ENCODE results near the gene B3GALT6. TPM values are rescaled to one million over a fixed set of nuclear protein-coding genes. Genes with fewer than 3 reads are reported as not detected.

Gene B3GALT6
- total RNA-seq, 1 experiment from 2014 or later: 74.0 TPM

DNA sequence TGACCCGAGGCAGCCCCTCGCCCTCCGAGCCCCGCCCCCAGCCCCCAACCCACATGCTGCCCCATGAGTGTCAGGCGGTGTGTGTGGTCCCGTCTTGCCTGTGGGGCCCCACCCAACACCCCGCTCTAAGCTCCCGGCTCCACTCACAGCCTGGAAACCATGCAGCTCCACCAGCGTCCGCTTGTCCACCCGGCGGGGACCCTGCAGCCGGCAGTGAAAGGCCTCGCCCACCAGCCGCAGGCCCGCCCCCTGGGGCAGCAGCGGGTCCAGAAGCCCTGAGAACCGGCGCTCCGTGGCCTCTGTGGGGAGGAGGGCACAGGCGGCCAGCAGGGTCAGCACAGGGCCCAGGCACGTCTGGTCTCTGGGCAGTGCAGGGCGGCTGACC lies 11.8 kb downstream of the B3GALT6 start:
- no peaks in the 10 kb centered on the region for H3K9me2 ChIP-seq (replicated peaks; ENCODE audit: low read length)
- ChIA-PET CTCF (no interaction called here), POLR2A (ENCODE audit: unreplicated experiment) (no interaction called here)
- H3K4me2 ChIP-seq (ENCODE audit: low read length): no peak overlapping the region
- H2AFZ ChIP-seq (ENCODE audit: low read length): no peak overlapping the region
- H3K4me1 ChIP-seq (ENCODE audit: insufficient read depth, low read length): peaks cover 13% of the 10 kb centered on the region
- no peaks in the 10 kb centered on the region for H3F3A ChIP-seq (ENCODE audit: low read length, unreplicated experiment)
- no peaks in the 10 kb centered on the region for H3K79me2 ChIP-seq (ENCODE audit: low read length)
- no peaks in the 10 kb centered on the region for H3K27me3 ChIP-seq (ENCODE audit: low read length)
- intact Hi-C loops (cut with micrococcal nuclease): no loop called here
- no peak overlapping the region for H3K4me3 ChIP-seq (ENCODE audit: low read length)
- H3K9ac ChIP-seq (ENCODE audit: low read length): no peak overlapping the region
- no TSS peak for BruUV-seq (replicated peaks)
- H4K20me1 ChIP-seq (ENCODE audit: low read length): no peaks in the 10 kb centered on the region
- DNase-seq (no peak), ATAC-seq (no peak)
- H3K27ac ChIP-seq (ENCODE audit: low read length): no peak overlapping the region
- H3K36me3 ChIP-seq (ENCODE audit: low read depth, low read length): no peaks in the 10 kb centered on the region
- no peaks in the 10 kb centered on the region for H3K9me3 ChIP-seq (ENCODE audit: low read length)
- TF ChIP-seq EZH2 (IDR thresholded peaks at IDR 0.05; ENCODE audit: low read length, unreplicated experiment) (no peak), EZH2phosphoT487 (IDR thresholded peaks at IDR 0.05; ENCODE audit: borderline replicate concordance, low read length) (no peak)
- TF ChIP-seq, protein P1, sequence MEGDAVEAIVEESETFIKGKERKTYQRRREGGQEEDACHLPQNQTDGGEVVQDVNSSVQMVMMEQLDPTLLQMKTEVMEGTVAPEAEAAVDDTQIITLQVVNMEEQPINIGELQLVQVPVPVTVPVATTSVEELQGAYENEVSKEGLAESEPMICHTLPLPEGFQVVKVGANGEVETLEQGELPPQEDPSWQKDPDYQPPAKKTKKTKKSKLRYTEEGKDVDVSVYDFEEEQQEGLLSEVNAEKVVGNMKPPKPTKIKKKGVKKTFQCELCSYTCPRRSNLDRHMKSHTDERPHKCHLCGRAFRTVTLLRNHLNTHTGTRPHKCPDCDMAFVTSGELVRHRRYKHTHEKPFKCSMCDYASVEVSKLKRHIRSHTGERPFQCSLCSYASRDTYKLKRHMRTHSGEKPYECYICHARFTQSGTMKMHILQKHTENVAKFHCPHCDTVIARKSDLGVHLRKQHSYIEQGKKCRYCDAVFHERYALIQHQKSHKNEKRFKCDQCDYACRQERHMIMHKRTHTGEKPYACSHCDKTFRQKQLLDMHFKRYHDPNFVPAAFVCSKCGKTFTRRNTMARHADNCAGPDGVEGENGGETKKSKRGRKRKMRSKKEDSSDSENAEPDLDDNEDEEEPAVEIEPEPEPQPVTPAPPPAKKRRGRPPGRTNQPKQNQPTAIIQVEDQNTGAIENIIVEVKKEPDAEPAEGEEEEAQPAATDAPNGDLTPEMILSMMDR (conservative IDR thresholded peaks at IDR 0.05; ENCODE audit: low read depth, low read length): no peak

DNA sequence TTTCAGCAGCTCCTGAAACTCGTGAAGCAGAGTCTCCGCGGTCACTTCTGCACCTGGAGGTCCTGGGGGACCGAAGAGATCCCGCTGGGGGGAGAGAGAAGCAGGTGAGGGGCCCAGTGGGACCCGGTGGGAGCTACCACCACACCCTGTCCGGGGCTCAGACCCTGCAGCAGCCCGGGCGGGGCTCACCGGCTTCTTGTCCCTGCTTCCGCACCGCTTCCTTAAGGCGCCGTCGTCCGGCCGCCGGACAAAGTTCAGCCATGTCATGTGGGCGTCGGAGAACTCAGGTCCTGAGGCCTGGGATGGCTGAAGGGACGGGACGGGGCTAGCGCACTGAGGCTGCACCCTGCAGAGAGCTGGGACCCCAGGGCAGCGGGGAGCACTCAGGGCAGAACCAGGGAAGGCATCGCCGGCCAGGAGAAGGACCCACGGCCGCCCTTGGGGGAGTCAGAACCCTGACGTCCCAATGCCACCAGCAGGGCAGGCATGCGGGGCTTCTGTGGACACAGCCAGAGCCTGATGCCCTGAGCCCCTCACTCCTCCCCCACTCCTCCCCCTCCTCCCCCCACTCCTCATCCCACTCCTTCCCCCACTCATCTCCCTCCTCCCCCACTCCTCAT lies 12.3 kb downstream of the B3GALT6 start:
- no peak overlapping the region for H2AFZ ChIP-seq (ENCODE audit: low read length)
- no peaks in the 10 kb centered on the region for H3K9me2 ChIP-seq (replicated peaks; ENCODE audit: low read length)
- intact Hi-C loops (cut with micrococcal nuclease): no loop called here
- TF ChIP-seq, protein P1 (conservative IDR thresholded peaks at IDR 0.05; ENCODE audit: low read depth, low read length): no peak
- no peak for TF ChIP-seq EZH2phosphoT487 (IDR thresholded peaks at IDR 0.05; ENCODE audit: borderline replicate concordance, low read length)
- TF ChIP-seq EZH2 (IDR thresholded peaks at IDR 0.05; ENCODE audit: low read length, unreplicated experiment): no peak
- no peaks in the 10 kb centered on the region for H4K20me1 ChIP-seq (ENCODE audit: low read length)
- no peak overlapping the region for H3K27ac ChIP-seq (ENCODE audit: low read length)
- POLR2A ChIA-PET (ENCODE audit: unreplicated experiment): no interaction called here
- BruUV-seq (replicated peaks): no TSS peak
- no peaks in the 10 kb centered on the region for H3K36me3 ChIP-seq (ENCODE audit: low read depth, low read length)
- H3K9ac ChIP-seq (ENCODE audit: low read length): no peak overlapping the region
- H3K4me1 ChIP-seq (ENCODE audit: insufficient read depth, low read length): peaks cover 8% of the 10 kb centered on the region
- H3K4me3 ChIP-seq (ENCODE audit: low read length): no peak overlapping the region
- no peak overlapping the region for H3K4me2 ChIP-seq (ENCODE audit: low read length)
- no peaks in the 10 kb centered on the region for H3K27me3 ChIP-seq (ENCODE audit: low read length)
- DNase-seq (no peak), ATAC-seq (no peak)
- H3K9me3 ChIP-seq (ENCODE audit: low read length): no peaks in the 10 kb centered on the region
- CTCF ChIA-PET: no interaction called here
- no peaks in the 10 kb centered on the region for H3K79me2 ChIP-seq (ENCODE audit: low read length)
- H3F3A ChIP-seq (ENCODE audit: low read length, unreplicated experiment): no peaks in the 10 kb centered on the region

DNA sequence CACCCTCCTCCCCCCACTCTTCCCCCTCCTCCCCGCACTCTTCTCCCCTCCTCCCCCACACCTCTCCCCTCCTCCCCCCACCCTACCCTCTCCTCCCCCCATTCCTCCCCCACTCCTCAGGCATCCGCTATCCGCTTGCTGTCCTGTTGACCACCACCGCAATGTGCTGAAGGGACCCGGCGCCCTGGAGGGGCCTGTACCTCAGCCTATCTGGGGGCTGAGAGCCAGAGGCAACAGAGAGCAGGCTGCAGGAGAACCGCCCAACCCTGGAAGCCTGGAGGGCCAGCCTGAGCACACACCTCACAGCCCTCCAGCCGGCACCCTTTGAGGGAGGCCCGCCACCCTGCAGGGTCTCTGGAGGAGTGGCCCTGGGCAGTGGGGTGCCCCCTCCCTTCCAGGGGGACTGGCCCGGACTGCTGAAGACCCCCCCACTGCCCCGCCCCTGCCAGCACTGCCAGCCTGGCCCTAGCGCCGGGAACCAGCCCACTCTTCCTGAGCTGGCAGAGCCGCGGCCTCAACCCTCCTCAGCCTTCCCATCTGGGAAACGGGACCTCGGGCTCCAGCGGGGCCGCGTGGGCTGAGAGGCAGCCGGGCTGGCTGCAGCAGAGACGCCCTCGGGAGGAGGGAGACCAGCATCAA lies 13.3 kb downstream of the B3GALT6 start:
- no peak for DNase-seq
- ChIA-PET CTCF (no interaction called here), POLR2A (ENCODE audit: unreplicated experiment) (no interaction called here)
- no peaks in the 10 kb centered on the region for H3K4me1 ChIP-seq (ENCODE audit: insufficient read depth, low read length)
- H2AFZ ChIP-seq (ENCODE audit: low read length): no peak overlapping the region
- no peak overlapping the region for H3K9ac ChIP-seq (ENCODE audit: low read length)
- no peaks in the 10 kb centered on the region for H3K9me2 ChIP-seq (replicated peaks; ENCODE audit: low read length)
- intact Hi-C loops (cut with micrococcal nuclease): no loop called here
- TF ChIP-seq, protein P1 (conservative IDR thresholded peaks at IDR 0.05; ENCODE audit: low read depth, low read length): no peak
- TF ChIP-seq EZH2phosphoT487 (IDR thresholded peaks at IDR 0.05; ENCODE audit: borderline replicate concordance, low read length): no peak
- no peak for TF ChIP-seq EZH2 (IDR thresholded peaks at IDR 0.05; ENCODE audit: low read length, unreplicated experiment)
- H3K27me3 ChIP-seq (ENCODE audit: low read length): no peaks in the 10 kb centered on the region
- no peaks in the 10 kb centered on the region for H3K9me3 ChIP-seq (ENCODE audit: low read length)
- no TSS peak for BruUV-seq (replicated peaks)
- H3K79me2 ChIP-seq (ENCODE audit: low read length): no peaks in the 10 kb centered on the region
- no peaks in the 10 kb centered on the region for H3F3A ChIP-seq (ENCODE audit: low read length, unreplicated experiment)
- H3K27ac ChIP-seq (ENCODE audit: low read length): no peak overlapping the region
- H4K20me1 ChIP-seq (ENCODE audit: low read length): no peaks in the 10 kb centered on the region
- no peak overlapping the region for H3K4me2 ChIP-seq (ENCODE audit: low read length)
- no peak overlapping the region for H3K4me3 ChIP-seq (ENCODE audit: low read length)
- no peaks in the 10 kb centered on the region for H3K36me3 ChIP-seq (ENCODE audit: low read depth, low read length)
- no peak for ATAC-seq

Data from PC-3 (cell line).